SK-N-SH treated with all-trans-retinoic acid at 6 μM for 48 hours (cell line): ENCODE data around the gene PLS3.

Source experiments
- TCF4 ChIP-seq: fragments of 250-450 bp; sonication (Bioruptor Pico); IDR thresholded peaks from 2 replicates; pipeline ENCODE4 v1.8.0; 2021; ENCODE audit warnings: mild to moderate bottlenecking, moderate library complexity, borderline replicate concordance
- TF ChIP-seq, protein P1 (sequence below): fragments of 250-450 bp; sonication (Bioruptor Pico); IDR thresholded peaks from 2 replicates; pipeline ENCODE4 v1.5.1; 2020; ENCODE audit warnings: low read depth, mild to moderate bottlenecking, moderate library complexity

DNA sequence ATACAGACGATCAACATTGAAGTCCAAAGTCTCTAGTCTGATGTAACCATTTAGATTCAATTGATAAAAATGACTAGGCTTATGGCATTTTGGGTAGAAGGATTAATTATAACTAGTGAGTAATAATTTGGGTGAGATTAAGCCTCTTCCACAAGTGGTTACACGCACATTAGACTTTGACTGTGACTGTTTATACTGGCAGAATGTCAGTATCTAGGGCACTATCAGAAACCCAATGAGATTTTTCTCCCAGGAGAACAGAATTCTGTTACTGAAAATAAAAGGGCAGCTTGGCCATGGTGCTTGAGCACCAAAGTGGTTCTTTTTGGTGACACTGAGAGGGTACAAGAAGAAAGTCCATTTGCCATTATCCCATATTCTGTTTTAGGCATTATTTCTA is 3.3 kb downstream of the PLS3 start:
- TF ChIP-seq, protein P1, sequence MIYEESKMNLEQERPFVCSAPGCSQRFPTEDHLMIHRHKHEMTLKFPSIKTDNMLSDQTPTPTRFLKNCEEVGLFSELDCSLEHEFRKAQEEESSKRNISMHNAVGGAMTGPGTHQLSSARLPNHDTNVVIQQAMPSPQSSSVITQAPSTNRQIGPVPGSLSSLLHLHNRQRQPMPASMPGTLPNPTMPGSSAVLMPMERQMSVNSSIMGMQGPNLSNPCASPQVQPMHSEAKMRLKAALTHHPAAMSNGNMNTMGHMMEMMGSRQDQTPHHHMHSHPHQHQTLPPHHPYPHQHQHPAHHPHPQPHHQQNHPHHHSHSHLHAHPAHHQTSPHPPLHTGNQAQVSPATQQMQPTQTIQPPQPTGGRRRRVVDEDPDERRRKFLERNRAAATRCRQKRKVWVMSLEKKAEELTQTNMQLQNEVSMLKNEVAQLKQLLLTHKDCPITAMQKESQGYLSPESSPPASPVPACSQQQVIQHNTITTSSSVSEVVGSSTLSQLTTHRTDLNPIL (CRISPR knock-in tag) = no peak
- no peak for TF ChIP-seq TCF4 (CRISPR knock-in tag)
